ACHN (cell line): Measurements from ENCODE around the gene CBX4.
A peak's percentile ranks its signal among the peaks of the same experiment; 100 is the strongest.
"Not testable (repeated sequence)": the region's sequence is repeated elsewhere in the genome, so short reads cannot be mapped to it uniquely, and the experiment has no call there.

Experiments
- DNase-seq: peaks from one replicate; pipeline ENCODE4 v3.0.0-alpha.2; 2015
- in situ Hi-C: cut with HindIII; loops from 2 replicates; pipeline ENCODE4 v1.10.0; 2017; ENCODE audit warnings: low sequenced_read_pairs, low pct_ligation_motif_present, low pct_unique_long_range_greater_than_20kb

CBX4 gene

DNA sequence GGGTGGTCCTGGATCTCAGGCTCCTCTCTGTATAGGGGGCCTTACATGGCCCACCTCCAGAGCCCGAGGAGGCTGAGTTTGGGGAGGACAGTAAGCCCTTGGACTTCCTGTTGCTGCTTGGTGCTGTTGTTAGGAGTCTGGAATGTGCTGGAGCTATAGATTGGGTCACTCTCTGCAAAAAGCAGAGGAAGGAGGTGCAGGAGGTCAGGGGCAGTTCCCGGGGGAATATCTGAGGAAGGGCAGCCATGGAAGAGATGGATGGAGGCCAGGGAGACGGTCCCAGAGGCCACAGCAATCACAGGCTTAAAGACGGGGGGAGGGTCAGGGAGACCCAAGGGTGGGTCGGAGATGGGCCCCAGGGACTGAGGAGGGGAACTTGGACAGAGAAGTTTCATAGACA lies 23.0 kb upstream of the CBX4 start:
- in situ Hi-C loops, result no loop called here

DNA sequence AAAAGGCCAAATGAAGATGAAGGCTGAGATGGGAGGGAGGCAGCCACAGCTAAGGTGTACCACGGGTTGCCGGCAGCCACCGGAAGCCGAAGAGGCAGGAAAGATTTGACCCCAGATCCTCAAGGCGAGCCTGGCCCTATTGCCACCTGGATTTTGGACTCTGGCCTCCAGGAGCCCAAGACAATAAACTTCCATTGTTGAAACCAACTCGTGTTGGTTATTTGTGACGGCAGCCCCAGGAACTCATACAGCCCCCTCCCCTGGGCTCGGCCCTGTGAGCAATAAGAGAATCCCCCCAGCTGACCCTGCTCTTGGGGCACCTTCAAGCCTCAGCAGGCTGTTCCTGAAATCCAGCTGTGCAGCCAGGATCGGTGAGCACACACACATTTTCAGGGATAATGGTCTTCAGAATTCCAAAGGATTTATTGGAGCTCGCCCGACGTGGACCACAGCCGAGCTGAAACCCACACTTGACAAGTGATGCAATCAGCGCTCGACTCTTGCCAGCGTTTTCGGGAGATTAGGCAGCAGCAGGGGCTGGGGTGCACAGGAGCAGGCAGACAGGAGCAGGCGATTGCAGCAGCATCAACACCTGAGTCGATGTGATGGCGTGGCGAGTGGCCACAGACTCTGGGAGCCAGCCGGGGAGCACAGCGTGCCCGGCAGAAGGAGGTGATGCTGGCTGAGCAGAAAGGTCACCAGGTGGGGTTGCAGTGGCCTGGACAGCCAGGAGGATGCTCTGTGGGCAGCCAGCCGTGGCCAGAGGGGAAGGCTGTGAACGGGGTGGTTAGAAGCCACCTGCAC lies 22.4 kb upstream of the CBX4 start:
- no peak for DNase-seq
- in situ Hi-C loops, result no loop called here

More for the DNA sequence above, 23.0 kb upstream of the CBX4 start:
- DNase-seq, result no peak

DNA sequence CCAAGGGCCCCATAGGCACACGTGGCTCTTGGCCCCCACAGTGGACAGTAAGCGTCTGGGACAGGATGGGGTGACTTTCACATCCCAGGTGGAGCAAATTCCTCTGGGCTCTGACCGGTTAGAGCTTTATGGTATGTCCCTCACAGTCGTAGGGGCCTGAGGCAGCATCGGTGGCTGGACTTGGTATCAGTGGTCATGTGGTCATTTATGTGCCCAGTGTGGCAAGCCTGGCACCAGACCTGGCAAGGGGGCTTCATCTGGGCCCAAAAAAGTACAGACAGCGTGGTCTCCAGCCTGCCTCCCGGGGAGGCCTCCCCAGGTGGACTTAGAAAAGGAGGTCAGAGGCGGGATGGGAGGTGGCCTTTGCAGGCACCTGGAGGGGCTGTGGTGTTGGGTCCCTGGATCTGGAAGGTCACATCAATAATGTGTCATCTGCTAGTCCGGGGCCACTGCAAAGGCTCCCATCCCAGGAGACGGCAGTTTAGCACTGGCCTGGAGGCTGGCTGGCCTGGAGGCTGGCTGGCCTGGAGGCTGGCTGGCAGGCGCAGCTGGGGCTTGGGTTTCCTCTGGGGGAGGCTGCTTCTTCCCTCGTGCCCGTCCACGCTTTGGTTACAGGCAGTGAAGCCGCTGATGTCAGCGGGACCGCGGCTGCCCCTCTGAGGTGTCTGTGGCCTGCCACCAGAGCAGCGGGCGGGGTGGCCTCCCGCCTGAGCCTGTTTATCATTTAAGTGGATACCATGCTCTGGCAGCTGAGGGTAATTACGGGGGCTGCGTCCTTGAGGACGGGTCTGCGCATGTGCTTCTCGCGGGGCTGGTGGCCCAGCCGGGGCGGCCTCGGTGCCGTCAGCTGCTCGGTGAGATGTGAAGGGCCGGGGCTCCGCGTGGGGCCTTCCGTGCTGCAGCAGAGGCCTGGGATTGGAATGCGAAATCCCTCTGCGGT lies 20.7 kb upstream of the CBX4 start:
- no peak for DNase-seq

DNA sequence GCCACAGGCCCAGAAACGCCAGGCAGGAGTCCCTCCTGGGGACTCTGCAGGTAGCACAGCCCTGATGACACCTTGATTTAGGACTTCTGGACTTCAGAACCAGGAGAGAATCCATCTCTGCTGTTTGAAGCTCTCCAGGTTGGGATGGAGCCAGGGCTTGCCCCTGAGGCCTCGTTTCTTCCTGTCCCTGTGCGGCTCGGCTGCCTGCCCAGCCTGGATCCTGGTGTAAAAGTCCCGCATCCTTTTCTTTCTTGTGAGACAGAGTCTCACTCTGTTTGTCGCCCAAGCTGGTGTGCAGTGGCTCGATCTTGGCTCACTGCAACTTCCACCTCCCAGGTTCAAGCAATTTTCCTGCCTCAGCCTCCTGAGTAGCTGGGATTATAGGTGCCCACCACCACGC lies 17.9 kb upstream of the CBX4 start:
- DNase-seq, result no peak
- in situ Hi-C loops, result no loop called here

More for the DNA sequence above, 20.7 kb upstream of the CBX4 start:
- in situ Hi-C loops, result no loop called here

DNA sequence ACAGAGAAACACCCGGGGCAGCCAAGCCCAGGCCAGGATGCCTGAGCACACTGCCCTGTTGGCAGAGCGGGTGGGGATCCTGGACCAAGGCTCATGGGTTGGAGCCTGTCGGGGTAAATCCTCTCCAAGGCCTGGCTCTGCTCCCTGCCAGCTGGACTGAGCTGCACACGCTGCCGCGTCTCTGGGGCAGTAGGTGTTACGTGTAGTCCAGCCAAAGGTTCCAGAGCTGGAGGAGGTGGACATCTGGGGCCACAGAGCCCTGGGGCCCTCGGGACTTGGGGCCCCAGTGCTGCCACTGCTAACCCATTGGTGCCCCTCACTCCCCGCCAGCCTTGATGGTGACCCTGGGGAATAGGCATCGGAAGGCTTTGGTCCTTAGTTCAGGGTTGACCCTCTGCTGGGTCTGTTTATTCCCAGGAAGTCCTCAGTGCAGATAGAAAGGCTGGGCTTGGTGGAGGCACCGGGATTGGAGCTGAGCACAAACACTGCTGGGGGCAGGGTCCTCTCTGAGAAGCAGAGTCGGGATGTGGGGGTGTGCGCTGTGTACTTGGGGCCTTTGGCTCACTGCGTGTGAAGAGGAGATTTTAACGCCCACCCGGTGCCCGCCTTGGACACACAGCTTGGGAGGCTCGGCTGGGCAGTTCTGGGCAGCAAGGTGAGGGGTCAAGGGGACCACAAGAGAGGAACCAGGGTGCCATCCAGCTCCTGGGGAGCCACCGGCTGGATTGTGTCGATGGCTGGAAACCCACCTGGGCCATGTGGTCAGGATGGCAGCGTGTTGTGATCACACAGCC lies 16.3 kb upstream of the CBX4 start:
- in situ Hi-C loops, result no loop called here
- DNase-seq, result no peak

DNA sequence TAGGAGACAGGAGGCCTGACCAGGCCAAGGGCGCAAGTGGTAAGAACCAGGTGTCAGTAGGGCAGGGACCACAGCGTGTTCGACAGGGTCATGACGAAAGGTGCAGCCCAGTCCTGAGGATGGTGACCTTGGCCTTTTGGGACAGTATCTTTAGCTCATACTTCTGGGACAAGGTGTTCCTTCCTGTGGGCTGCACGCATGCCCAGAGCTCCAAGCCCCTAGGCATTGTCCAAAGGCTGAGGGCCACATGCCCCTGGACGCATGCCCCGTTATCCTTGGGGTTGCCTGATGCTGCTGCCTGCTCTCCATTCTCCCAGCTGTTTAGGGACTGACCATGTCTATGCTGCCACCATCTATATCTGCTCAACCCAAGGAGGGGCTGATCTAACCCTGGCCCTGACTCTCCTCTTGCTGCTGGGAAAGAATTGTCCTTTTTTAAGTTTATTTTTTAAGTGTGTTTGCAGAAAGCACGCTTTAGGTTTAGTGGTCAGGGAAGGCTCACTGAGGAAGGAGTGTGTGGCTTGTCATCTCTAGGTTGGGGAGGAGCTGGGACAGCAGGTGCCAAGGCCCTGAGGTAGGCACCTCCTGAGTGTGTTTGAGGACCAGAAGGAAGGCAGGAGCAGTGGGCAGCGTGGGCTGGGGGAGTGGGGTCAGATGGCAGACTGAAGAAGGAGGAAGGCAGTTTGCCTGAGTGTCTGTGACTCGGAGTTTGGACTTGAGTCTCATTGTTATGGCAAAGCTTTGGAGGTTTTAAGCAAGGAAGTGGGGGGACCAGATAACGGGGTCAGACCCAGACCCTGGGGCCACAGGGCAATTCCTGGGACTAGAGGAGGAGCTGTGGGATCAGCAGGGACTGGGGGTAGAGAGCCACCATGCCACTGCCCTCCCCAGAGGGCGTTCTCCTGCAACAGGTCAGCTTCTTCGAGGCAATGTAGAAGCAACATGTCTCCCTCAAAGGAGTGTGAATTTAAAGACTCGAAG lies 15.1 kb upstream of the CBX4 start:
- in situ Hi-C loops, result no loop called here
- DNase-seq, result no peak

DNA sequence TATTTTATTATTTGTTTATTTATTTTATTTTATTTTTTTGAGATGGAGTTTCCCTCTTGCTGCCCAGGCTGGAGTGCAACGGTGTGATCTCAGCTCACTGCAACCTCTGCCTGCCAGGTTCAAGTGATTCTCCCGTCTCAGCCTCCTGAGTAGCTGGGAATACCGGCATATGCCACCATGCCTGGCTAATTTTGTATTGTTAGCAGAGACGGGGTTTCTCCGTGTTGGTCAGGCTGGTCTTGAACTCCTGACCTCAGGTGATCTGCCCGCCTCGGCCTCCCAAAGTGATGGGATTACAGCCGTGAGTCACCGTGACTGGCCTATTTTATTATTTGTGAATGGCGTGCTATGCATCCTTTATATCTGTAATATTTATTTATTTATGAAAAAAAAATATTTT lies 13.9 kb upstream of the CBX4 start:
- in situ Hi-C loops, result not testable (repeated sequence)

DNA sequence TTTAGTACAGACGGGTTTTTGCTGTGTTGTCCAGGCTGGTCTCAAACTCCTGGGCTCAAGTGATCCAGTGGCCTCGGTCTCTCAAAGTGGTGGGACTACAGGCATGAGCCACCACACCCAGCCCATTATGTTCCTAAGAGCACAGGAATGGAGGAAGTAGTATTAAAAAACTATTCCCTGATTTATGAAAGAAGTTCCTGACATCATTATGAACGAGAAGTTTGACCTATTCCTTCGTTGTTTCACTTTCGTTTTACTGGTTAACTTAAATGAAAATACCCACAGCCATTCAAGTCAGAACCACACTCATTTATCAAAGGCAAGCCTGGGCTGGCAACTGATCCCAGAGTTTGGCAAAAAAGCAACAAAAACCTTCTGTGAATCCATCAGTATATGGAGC lies 13.5 kb upstream of the CBX4 start:
- peak; percentile 61 for DNase-seq
- in situ Hi-C loops, result no loop called here

More for the DNA sequence above, 13.9 kb upstream of the CBX4 start:
- DNase-seq, result not testable (repeated sequence)

DNA sequence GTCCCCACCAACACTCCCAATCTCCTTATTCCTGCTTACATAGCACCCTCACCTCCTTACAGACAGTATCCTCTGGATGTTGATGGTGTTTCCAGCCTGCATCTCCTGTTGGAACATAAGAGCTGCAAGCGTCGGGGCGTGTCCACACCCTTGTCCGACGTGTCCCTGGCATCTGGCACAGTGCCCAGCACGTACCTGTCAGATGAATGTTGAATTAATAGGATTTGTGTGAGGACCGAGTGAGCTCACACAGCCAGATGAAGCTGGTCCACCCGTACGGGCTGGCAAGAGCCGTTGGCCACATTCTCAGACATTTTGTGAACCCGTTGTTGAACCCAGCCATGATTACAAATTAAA lies 12.2 kb upstream of the CBX4 start:
- in situ Hi-C loops, result no loop called here
- no peak for DNase-seq

DNA sequence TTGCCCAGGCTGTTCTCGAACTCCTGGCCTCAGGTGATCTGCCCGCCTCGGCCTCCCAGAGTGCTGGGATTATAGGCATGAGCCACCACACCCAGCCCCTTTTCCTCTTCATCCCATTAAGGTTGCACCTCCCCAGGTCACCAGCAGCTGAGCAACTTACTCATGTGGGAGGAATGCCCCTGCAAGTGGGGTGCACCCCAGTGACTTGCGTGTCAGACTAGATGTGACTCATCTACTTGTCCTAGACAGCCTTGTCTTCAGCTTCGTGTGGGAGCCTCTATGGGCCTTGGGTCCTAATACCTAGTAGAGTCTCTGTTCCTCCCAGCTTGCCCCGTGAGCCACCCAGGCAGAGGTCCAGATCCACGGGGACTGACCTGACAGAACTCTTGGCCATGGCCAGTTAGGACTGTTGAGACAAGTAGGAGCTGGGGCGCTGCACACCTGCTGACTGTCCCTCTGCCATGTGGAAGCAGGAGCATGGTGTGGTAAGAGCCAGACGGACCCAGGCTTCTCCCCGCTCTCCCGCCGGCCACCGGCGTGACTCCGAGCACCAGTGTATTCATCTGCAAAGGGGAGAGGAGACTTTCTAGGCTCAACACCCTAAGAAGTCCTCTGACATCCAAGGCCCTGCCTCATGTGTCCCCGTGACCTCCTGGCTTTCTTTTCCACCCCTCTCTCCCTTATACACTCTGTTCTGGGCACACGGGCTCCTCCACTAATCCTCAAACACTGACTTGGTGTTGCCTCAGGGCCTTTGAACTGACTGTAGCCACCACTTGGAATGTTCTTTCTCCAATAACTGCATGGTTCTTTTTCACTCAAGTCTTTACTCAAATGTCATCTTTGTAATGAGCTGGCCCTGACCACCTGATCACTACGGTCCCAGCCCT lies 11.6 kb upstream of the CBX4 start:
- DNase-seq, result peak; percentile 95
- in situ Hi-C loops, result no loop called here

DNA sequence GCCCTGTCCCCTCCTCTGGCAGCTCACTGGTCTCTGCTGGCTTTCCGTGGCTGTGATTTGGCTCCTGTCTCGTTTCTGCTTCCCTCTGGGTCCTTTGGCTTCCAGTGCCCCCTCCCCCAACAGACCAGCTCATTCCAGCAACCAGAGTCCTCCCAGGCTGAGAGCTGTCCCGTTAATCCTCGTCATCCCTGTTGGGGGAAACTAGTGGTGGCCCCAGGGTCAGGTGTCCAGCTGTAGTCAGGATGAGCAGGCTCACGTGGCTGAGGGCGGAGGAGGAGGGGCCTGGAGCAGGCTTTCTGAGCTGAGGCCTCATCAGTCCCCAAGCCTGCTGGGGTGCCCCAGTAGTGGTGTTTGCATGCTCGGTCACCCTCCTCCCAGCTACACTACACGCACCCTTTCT lies 10.7 kb upstream of the CBX4 start:
- in situ Hi-C loops, result no loop called here
- no peak for DNase-seq

DNA sequence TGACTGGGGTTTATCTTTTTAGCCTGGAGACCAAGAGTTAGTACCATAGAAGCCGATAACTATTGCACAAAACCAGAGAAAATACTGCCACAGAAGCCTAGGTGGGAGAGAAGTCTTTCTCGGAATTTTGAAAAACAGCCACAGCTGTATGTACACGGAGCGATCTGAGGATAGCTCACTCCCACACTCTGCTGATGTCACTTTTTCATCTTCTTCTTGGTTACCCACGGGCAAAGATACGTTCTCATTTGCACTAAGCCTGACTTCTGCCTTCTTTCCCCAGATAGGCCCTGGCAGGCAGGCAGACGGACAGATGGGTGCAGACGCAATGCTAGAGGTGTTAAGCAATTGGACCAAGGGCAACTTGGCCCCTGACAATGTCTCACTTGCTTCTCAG lies 9.1 kb upstream of the CBX4 start:
- in situ Hi-C loops, result no loop called here
- no peak for DNase-seq

DNA sequence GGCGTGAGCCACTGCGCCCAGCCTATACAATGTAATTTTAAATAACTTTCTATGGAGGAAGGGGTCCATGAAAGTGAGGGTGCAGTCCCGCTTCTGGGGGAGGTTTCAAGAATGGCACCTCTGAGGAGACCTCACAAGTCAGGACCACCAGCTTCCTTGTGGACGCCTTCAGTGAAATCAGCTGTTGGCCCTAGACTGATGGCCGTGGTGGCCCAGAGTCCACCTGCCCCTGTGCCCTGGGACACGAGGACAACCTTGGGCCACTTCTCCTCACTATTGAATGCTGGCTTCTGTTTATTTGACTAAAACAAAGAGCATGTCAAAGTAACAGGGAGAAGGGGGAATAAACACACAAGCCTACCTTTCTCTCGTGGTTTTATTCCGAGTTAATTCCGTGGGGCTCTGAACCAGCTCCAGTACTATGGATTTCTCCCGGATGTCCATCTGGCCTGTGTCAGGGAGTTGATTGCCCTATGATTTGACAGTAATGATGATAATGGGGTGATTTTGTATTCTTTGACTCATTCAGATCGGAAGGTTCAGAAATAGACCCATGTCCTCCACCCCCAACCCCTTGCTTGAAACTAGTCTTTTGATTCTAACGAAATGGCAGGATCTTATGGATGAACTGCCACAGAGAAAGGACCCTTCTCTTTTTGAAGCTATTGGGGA lies 8.6 kb upstream of the CBX4 start:
- no peak for DNase-seq
- in situ Hi-C loops, result no loop called here

DNA sequence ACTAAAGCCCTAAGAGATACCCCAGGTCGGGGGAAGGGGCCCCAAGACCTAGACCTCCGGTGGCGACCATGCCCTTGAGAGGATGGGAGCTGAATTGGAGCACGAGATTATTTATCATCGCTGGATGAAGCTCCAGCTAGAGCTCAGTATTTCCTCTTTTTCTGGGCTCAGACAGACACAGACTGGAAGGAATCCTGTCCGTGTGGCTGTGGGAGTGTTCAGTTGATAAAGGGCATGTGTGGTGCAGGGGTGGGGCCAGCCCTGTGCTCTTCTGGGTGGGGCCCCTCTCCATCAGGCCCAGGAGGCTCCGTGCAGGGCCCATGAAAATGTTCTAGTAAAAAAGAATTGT lies 6.3 kb upstream of the CBX4 start:
- DNase-seq, result no peak
- in situ Hi-C loops, result no loop called here

DNA sequence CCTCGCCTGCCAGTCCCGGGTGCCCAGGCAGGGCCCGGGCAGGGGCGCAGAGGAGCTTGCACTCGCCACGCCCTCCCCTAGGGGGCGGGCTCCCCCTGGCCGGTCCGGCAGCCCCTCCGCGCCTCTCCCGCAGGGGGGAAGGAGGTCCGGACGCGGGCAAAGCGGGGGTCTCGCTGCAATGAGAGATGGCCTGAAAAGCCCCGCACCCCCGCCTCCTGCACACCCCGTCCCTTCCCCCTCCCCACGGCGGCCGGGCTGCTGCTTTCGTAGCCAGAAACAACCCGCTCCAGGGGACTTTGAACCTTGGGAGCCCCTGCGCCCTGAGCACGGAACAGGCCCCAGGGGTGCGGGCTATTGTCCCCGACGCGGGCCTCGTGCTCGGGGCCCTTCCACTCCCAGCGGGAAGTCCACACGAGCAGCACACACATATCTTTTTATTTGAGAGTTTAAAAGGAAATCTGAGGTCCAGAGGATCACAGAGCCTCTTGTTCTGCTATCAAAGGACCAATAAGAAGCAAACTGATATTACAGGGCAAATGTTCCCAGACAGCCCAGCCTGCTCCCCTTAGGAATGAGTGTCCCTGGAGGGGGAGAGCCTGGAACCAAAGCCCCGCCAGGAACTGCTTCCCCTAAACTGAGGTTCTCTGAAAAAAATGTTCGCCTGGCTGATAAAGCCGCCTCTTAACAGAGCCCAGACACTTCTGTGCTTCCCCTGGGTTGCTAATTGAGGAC lies 5.8 kb upstream of the CBX4 start:
- in situ Hi-C loops, result no loop called here
- peak; percentile 61 for DNase-seq
